ENCODE measurements around the gene SRSF2.
"Not testable (repeated sequence)": the region's sequence is repeated elsewhere in the genome, so short reads cannot be mapped to it uniquely, and the experiment has no call there.

SRSF2 gene

GRCh38 chr17:76704805-76705204 lies 32.3 kb downstream of the SRSF2 start:
- DNase-seq (ENCODE audit: low read depth in 2 of 2), result no peak
- no peak for TF ChIP-seq CTCF (IDR thresholded peaks at IDR 0.05; ENCODE audit: low read depth, low read length)

GRCh38 chr17:76702941-76703637 lies 34.0 kb downstream of the SRSF2 start:
- no peak for TF ChIP-seq CTCF (IDR thresholded peaks at IDR 0.05; ENCODE audit: low read depth, low read length)
- no peak overlapping the region for H3K4me3 ChIP-seq (replicated peaks in 1 of 2; ENCODE audit: low read depth in 2 of 2, low read length in 2 of 2)
- no peak for DNase-seq (ENCODE audit: low read depth in 2 of 2)

More at GRCh38 chr17:76704805-76705204, 32.3 kb downstream of the SRSF2 start:
- no peak overlapping the region for H3K4me3 ChIP-seq (replicated peaks in 1 of 2; ENCODE audit: low read depth in 2 of 2, low read length in 2 of 2)

- no peak for DNase-seq (ENCODE audit: low read depth in 2 of 2)
- no peak for TF ChIP-seq CTCF (IDR thresholded peaks at IDR 0.05; ENCODE audit: low read depth, low read length)
- no peak overlapping the region for H3K4me3 ChIP-seq (replicated peaks in 1 of 2; ENCODE audit: low read depth in 2 of 2, low read length in 2 of 2)
Observed at GRCh38 chr17:76702076-76702475, 35.1 kb downstream of the SRSF2 start.

- H3K4me3 ChIP-seq (replicated peaks in 1 of 2; ENCODE audit: low read depth in 2 of 2, low read length in 2 of 2), result peak overlapping the region in 1 of 2 donors; percentile 43
- no peak for TF ChIP-seq CTCF (IDR thresholded peaks at IDR 0.05; ENCODE audit: low read depth, low read length)
- DNase-seq (ENCODE audit: low read depth in 2 of 2), result no peak
Observed at GRCh38 chr17:76701471-76701967, 35.6 kb downstream of the SRSF2 start.

- no peak for TF ChIP-seq CTCF (IDR thresholded peaks at IDR 0.05; ENCODE audit: low read depth, low read length)
- peak overlapping the region in 1 of 2 donors; percentile 43 for H3K4me3 ChIP-seq (replicated peaks in 1 of 2; ENCODE audit: low read depth in 2 of 2, low read length in 2 of 2)
- peak; percentile 77 to 92 for DNase-seq (ENCODE audit: low read depth in 2 of 2)
Observed at GRCh38 chr17:76700617-76701470, 36.3 kb downstream of the SRSF2 start.

- peak overlapping the region in 1 of 2 donors; percentile 3 for H3K4me3 ChIP-seq (replicated peaks in 1 of 2; ENCODE audit: low read depth in 2 of 2, low read length in 2 of 2)
- no peak for DNase-seq (ENCODE audit: low read depth in 2 of 2)
- TF ChIP-seq CTCF (IDR thresholded peaks at IDR 0.05; ENCODE audit: low read depth, low read length), result no peak
Observed at GRCh38 chr17:76700270-76700616, 36.9 kb downstream of the SRSF2 start.

GRCh38 chr17:76698466-76698977 lies 38.6 kb downstream of the SRSF2 start:
- DNase-seq (ENCODE audit: low read depth in 2 of 2), result peak in 1 of 2 donors; percentile 45
- H3K4me3 ChIP-seq (replicated peaks in 1 of 2; ENCODE audit: low read depth in 2 of 2, low read length in 2 of 2), result not testable (repeated sequence)

Data from cardiac fibroblast (primary cell).